Lower lobe of right lung (tissue), 2 donors: ENCODE results near the gene SLC7A5. TPM values are rescaled to one million over a fixed set of nuclear protein-coding genes. Genes with fewer than 3 reads are reported as not detected.
A peak's percentile ranks its signal among the peaks of the same experiment; 100 is the strongest.

Experiments used
- ATAC-seq, 2 donors: fragments of 200-7000 bp; cut with Tn5 transposase; one replicate each; pipeline ENCODE4 v1.9.1; 2020 to 2022; ENCODE audit warnings: mild to moderate bottlenecking in 2 of 2, moderate library complexity in 2 of 2
- DNase-seq: peaks from one replicate; pipeline ENCODE4 v3.0.0-alpha.2; 2020
- H3K27ac ChIP-seq: fragments of 200-600 bp; one replicate; pipeline ENCODE4 v1.8.0; 2022
- H3K27me3 ChIP-seq: fragments of 200-600 bp; one replicate; pipeline ENCODE4 v1.8.0; 2022; ENCODE audit warnings: low read depth
- H3K36me3 ChIP-seq: fragments of 200-600 bp; one replicate; pipeline ENCODE4 v1.8.0; 2022; ENCODE audit warnings: mild to moderate bottlenecking
- H3K4me1 ChIP-seq: fragments of 200-600 bp; one replicate; pipeline ENCODE4 v1.8.0; 2022
- H3K4me3 ChIP-seq: fragments of 200-600 bp; one replicate; pipeline ENCODE4 v1.8.0; 2022; ENCODE audit warnings: mild to moderate bottlenecking
- H3K9me3 ChIP-seq: fragments of 200-600 bp; one replicate; pipeline ENCODE4 v1.8.0; 2022
- intact Hi-C: fragments of 100-400 bp; cut with DNase I; formaldehyde crosslinking; loops from one replicate; pipeline ENCODE4 v1.11.0; 2022
- total RNA-seq: library from RNA; stranded (reverse); fragmentation: NEBNext Ultra II Directional; extraction: Animal tissue kit (Norgen Biotek cat#: 25700); gene quantifications from one replicate; pipeline ENCODE4 v1.2.1, GENCODE V29; 2021
- TF ChIP-seq, protein P1 (sequence below): fragments of 200-600 bp; IDR thresholded peaks from one replicate; pipeline ENCODE4 v1.8.0; 2022; ENCODE audit warnings: antibody characterized with exemption, mild to moderate bottlenecking
- donor health status: DM: no; HTN: yes; CAD: no; lungs with severe emphysema.

SLC7A5 gene
- total RNA-seq, 1 donor from 2014 or later: 10.7 TPM

DNA sequence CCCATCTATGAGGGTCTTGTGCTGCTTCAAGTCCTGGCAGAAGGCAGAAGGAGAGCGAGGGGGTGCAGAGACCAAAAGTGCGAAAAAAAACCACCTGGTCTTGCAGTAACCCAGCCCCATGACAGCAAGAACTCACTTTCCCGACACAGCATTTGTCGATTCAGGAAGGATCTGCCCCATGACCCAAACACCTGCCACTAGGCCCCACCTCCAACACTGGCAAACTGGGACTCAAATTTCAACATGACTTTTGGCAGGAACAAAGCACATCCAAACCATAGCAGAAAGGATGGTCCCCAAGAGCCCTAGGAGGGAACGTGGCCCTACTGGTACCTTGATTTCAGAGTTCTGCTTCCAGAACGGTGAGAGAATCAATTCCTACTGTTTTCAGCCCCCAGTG, 68.8 kb downstream of the SLC7A5 start:
- no peaks in the 10 kb centered on the region for H3K27me3 ChIP-seq
- TF ChIP-seq, protein P1, sequence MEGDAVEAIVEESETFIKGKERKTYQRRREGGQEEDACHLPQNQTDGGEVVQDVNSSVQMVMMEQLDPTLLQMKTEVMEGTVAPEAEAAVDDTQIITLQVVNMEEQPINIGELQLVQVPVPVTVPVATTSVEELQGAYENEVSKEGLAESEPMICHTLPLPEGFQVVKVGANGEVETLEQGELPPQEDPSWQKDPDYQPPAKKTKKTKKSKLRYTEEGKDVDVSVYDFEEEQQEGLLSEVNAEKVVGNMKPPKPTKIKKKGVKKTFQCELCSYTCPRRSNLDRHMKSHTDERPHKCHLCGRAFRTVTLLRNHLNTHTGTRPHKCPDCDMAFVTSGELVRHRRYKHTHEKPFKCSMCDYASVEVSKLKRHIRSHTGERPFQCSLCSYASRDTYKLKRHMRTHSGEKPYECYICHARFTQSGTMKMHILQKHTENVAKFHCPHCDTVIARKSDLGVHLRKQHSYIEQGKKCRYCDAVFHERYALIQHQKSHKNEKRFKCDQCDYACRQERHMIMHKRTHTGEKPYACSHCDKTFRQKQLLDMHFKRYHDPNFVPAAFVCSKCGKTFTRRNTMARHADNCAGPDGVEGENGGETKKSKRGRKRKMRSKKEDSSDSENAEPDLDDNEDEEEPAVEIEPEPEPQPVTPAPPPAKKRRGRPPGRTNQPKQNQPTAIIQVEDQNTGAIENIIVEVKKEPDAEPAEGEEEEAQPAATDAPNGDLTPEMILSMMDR: no peak
- H3K4me1 ChIP-seq: no peaks in the 10 kb centered on the region
- H3K36me3 ChIP-seq: no peaks in the 10 kb centered on the region
- intact Hi-C loops: no loop called here
- no peak overlapping the region for H3K4me3 ChIP-seq
- H3K27ac ChIP-seq: no peak overlapping the region
- no peaks in the 10 kb centered on the region for H3K9me3 ChIP-seq
- no peak for DNase-seq
- ATAC-seq: no peak

DNA sequence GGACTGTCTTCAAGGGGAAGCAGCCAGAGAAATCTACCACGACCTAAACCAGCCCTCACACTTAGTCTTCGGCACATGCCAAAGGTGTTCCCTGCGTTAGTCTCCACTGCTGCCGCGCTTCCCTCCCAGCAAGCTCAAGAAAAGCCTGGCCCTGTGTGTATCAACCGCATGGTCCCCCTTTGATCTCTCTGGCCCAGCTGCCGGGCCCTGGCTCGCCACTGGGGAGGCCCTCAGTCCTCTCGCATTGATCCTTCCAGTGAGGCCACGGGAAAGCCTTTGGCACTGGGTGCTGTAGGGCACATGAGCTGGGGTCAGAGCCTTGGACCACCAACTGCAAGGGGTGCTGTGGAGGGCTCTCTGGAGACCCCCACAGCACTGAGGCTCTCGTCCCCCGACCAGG, 74.0 kb downstream of the SLC7A5 start:
- ATAC-seq (peak in 1 of 2 donors; percentile 18), DNase-seq (no peak)
- intact Hi-C loops: no loop called here
- no peak overlapping the region for H3K4me3 ChIP-seq
- H3K9me3 ChIP-seq: no peaks in the 10 kb centered on the region
- H3K27me3 ChIP-seq: no peaks in the 10 kb centered on the region
- no peak overlapping the region for H3K27ac ChIP-seq
- H3K36me3 ChIP-seq: no peaks in the 10 kb centered on the region
- TF ChIP-seq, protein P1: no peak
- no peaks in the 10 kb centered on the region for H3K4me1 ChIP-seq

- TF ChIP-seq, protein P1: no peak
- DNase-seq (no peak), ATAC-seq (no peak)
- no peaks in the 10 kb centered on the region for H3K9me3 ChIP-seq
- no peak overlapping the region for H3K27ac ChIP-seq
- intact Hi-C loops: no loop called here
- no peaks in the 10 kb centered on the region for H3K27me3 ChIP-seq
- H3K36me3 ChIP-seq: no peaks in the 10 kb centered on the region
- H3K4me3 ChIP-seq: no peak overlapping the region
- H3K4me1 ChIP-seq: no peaks in the 10 kb centered on the region
These were observed 74.7 kb downstream of the SLC7A5 start for GRCh38 chr16:87794485-87795078.

GRCh38 chr16:87792205-87792565, 77.1 kb downstream of the SLC7A5 start:
- Histone ChIP-seq H3K27ac (no peak overlapping the region), H3K4me1 (no peaks in the 10 kb centered on the region), H3K36me3 (no peaks in the 10 kb centered on the region), H3K9me3 (no peaks in the 10 kb centered on the region), H3K4me3 (no peak overlapping the region), H3K27me3 (no peaks in the 10 kb centered on the region)
- DNase-seq (no peak), ATAC-seq (no peak)
- TF ChIP-seq, protein P1: no peak
- intact Hi-C loops: no loop called here

DNA sequence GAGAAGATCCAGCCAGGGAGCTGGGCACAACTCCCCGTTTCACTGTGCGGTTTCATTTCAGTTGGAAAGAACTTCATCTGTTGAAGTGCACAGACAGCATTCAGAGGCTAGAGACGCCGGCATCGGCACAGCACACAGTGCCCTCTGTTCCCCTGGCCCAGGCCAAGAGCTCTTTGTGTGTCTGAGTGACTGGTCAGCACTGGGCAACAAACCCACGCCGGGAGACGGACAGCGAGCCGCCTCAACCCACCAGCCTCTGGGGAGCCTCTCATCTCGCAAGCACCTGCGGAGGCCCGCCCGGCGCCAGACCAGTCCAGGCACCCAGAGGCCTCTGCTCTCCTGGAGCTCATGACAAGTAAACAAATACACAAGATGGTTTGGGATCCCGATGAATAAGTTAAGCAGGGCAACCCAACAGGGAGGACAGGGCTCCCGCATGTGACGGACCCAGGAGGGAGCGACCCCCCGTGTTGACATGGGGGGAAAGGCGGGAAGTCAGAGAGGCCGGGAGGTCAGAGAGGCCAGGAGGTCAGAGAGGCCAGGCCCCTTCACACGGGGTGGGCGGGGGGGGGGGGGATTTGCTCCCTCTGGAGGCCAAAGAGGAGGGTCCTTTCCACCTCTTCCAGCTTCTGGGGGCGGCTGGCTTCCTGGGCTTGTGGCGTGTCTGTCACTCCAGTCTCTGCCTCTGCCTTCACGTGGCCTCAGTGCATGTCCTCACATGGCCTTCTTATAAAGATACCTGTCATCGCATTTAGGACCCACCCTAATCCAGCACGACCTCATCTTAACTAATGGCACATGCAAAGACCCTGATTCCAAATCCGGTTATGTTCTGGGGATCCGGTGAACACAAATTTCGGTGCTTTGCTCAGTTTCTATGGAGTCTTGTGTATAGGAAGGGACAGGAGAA, 77.8 kb downstream of the SLC7A5 start:
- no peak for DNase-seq
- TF ChIP-seq, protein P1: no peak
- Histone ChIP-seq H3K4me3 (no peak overlapping the region), H3K9me3 (no peaks in the 10 kb centered on the region), H3K4me1 (no peaks in the 10 kb centered on the region), H3K36me3 (no peaks in the 10 kb centered on the region), H3K27ac (no peak overlapping the region), H3K27me3 (no peaks in the 10 kb centered on the region)
- intact Hi-C loops: no loop called here
- no peak for ATAC-seq
